Raji (cell line): Measurements from ENCODE around the gene MREG.

Experiments
- POLR2A ChIP-seq: IDR thresholded peaks from 2 replicates; pipeline ENCODE4 v1.6.1; 2011; ENCODE audit warnings: low read depth, low read length, control low read depth; ENCODE audit not compliant: insufficient read depth

MREG gene

DNA sequence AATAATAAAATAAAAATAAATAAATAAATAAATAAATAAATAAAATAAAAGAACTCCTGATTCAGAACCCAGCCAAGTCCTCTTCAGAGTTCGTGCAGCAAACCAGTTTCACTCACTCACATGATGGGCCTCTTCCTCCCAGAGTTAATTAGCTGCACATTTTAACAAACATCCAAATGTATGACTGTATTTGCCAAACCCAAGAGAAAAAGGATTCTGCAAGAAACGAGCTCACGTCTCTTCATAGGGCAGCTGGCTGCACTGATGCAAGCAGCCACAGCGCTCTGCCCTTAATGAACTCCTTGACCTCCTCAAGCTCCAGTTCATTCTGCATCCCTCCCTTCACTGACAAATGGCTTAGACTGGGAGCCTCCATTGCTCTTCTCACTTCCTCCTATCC, 55.1 kb downstream of the MREG start:
- TF ChIP-seq POLR2A, result no peak

GRCh38 chr2:215952860-215953637, 60.3 kb downstream of the MREG start:
- TF ChIP-seq POLR2A, result no peak

- no peak for TF ChIP-seq POLR2A
These were observed 61.8 kb downstream of the MREG start for GRCh38 chr2:215951558-215951957.

DNA sequence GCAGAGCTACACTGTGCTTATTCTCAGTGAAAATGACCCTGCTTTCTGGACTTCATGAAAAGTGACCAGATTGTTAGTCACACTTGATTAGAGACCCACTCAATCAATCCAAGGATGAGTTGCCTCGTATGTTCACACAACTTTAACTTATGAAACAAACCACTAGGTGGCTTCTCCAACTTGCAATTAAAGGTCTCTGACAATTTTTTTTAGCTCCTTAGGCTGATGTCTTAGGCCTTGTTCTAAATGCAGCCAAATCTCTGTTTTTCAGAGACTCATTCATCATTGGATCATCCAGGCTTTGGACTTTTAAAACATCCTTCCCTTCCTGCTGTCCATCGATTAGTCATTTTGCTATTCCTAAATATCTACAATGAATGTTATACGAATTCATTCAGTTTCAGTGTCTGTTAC, 63.4 kb downstream of the MREG start:
- TF ChIP-seq POLR2A, result no peak

- TF ChIP-seq POLR2A, result no peak
These were observed 65.3 kb downstream of the MREG start for GRCh38 chr2:215948051-215948450.

GRCh38 chr2:215946586-215946985, 66.8 kb downstream of the MREG start:
- no peak for TF ChIP-seq POLR2A

GRCh38 chr2:215942194-215942593, 71.2 kb downstream of the MREG start:
- no peak for TF ChIP-seq POLR2A

- no peak for TF ChIP-seq POLR2A
These were observed 71.6 kb downstream of the MREG start for GRCh38 chr2:215941726-215942125.

GRCh38 chr2:215940645-215941184, 72.6 kb downstream of the MREG start:
- TF ChIP-seq POLR2A, result no peak

- no peak for TF ChIP-seq POLR2A
These were observed 76.2 kb downstream of the MREG start for GRCh38 chr2:215937190-215937589.

GRCh38 chr2:215933151-215933550, 80.2 kb downstream of the MREG start:
- TF ChIP-seq POLR2A, result no peak

GRCh38 chr2:215931256-215931903, 82.0 kb downstream of the MREG start:
- no peak for TF ChIP-seq POLR2A

DNA sequence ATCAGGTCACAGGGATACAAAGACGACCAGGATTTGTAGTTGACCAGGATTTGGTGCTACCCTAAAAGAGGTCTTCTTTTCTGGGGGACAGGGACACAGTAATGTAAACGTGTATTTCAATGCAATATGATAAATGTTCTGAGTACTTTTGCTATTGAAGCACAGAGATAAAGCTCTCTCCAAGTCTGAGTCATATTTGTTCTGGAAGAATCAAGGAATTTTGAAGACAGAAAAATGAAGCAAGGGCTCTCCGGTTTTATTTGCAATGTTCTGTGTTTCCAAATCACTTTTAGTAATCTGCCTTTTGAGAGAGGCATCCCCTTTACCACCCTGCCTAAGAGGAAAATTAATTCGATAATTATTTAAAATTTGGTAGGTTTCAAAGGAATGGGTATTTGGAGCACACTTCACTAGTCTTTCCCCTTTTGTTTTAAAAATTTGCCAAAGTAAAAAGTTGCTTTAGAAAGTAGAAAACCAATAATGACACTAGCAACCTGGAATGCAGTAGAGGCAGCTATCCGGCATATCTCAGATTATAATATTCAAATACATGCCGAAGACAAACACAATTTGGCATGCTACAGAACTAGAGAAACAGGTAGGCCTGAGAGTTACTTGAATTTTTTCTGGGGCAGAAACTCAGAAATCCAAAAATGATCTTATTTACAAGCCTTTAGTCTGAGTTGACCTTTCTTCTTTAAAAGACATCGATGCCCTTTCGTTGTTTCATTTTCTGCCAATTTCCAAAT, 82.7 kb downstream of the MREG start:
- TF ChIP-seq POLR2A, result no peak

DNA sequence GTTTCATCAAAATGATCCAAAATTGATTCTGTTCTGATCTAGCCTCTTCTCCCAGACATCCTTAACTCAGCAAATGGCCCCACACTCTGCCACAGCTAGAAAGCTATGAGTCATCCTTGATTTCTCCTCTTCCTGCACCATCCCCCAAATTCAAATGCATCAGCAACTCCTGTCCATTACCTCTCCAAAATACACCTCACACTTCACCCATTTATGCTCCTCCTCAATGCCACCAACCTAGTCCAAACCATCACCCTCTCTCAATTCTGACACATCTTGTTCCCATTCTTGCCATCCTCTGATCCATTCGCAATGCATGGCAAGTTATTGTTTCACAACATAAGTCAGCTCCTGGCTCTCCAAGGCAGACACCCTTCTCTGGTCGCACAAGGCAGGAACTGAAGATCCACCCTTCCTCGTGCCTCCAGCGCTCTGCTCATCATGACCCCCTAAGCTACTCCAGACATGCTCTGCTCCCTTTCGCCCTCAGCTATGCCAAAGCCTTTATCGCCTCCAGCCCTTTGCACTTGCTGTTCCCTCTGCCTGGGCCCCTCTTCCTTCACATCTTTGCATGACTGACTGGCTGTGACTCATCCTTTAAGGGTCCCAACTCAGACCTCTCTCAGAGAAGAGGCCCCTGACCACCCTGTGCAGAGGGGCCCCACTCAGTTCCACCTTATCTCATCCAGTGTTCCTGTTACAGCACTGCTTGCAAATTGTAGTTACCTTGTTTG, 83.6 kb downstream of the MREG start:
- no peak for TF ChIP-seq POLR2A

DNA sequence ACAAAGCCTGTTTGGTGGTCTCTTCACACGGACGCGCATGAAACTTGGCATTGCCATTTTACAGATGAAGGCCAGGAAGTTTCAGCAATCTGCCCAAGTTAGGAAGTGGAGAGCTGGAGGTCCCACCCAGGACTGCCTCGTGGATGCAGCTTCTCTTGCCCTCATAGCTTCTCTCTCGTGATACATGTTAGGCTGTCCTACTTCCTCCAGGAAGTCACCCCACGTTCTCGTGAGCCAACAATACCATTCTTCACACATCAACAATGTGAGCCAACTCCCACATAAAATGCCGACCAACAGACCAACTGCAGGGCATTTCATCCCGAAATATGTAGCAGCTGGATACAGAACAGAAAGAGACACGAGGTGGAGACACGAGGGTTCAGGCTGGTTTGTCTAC, 85.3 kb downstream of the MREG start:
- TF ChIP-seq POLR2A, result no peak
